Tibial nerve (tissue), 3 donors: ENCODE results near the gene TMSB15B.
"Not testable (repeated sequence)": the region's sequence is repeated elsewhere in the genome, so short reads cannot be mapped to it uniquely, and the experiment has no call there.

Experiments used
- POLR2A ChIP-seq, 2 donors: fragments of 450-650 bp; IDR thresholded peaks; one replicate each; pipeline ENCODE4 v1.6.1; 2017; ENCODE audit warnings: antibody characterized with exemption in 2 of 2, mild to moderate bottlenecking in 2 of 2, moderate library complexity in 2 of 2
- TF ChIP-seq, protein P1 (sequence below), 5 experiments: fragments of 200-600 bp in 3 of 5; fragments of 450-650 bp in 2 of 5; sonication (generic) in 3 of 5; IDR thresholded peaks; one replicate each; pipeline ENCODE4 v1.5.1; 2016 to 2019; ENCODE audit warnings: antibody characterized with exemption in 5 of 5, mild to moderate bottlenecking in 3 of 5, moderate library complexity in 2 of 5

DNA sequence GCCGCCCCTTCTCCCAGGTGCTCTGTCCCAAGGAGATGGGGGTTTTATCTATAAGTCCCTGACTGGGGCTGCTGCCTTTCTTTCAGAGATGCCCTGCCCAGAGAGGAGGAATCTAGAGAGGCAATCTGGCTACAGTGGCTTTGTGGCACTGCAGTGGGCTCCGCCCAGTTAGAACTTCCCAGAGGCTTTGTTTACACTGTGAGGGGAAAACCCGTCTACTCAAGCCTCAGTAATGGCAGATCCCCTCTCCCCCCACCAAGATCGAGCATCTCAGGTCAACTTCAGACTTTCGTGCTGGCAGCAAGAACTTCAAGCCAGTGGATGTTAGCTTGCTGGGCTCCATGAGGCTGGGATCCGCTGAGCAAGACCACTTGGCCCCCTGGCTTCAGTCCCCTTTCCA, 22.2 kb upstream of the TMSB15B start:
- TF ChIP-seq, protein P1, sequence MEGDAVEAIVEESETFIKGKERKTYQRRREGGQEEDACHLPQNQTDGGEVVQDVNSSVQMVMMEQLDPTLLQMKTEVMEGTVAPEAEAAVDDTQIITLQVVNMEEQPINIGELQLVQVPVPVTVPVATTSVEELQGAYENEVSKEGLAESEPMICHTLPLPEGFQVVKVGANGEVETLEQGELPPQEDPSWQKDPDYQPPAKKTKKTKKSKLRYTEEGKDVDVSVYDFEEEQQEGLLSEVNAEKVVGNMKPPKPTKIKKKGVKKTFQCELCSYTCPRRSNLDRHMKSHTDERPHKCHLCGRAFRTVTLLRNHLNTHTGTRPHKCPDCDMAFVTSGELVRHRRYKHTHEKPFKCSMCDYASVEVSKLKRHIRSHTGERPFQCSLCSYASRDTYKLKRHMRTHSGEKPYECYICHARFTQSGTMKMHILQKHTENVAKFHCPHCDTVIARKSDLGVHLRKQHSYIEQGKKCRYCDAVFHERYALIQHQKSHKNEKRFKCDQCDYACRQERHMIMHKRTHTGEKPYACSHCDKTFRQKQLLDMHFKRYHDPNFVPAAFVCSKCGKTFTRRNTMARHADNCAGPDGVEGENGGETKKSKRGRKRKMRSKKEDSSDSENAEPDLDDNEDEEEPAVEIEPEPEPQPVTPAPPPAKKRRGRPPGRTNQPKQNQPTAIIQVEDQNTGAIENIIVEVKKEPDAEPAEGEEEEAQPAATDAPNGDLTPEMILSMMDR (IDR thresholded peaks at IDR 0.05): not testable (repeated sequence)
- not testable (repeated sequence) for TF ChIP-seq POLR2A (IDR thresholded peaks at IDR 0.05)
